DMS53 treated with DMSO at 0.1 percent for 48 hours (cell line): ENCODE data around the gene PLXNA3.

ENCODE experiments used
- DNase-seq: peaks from one replicate; lab custom pipeline; 2025; ENCODE audit not compliant: unreplicated experiment; lab: John Stamatoyannopoulos, UW

The PLXNA3 gene

GRCh38 chrX:154477891-154478477 lies 19.9 kb downstream of the PLXNA3 start:
- no peak for DNase-seq

- peak; percentile 85 for DNase-seq
Measured at GRCh38 chrX:154478728-154479622, 20.9 kb downstream of the PLXNA3 start, which contains the start of gene LAGE3. Gene LAGE3 (minus strand): TSS chrX:154479281. CDS start chrX:154478915, 366 bp downstream.

GRCh38 chrX:154481195-154481594 lies 23.1 kb downstream of the PLXNA3 start:
- no peak for DNase-seq

DNA sequence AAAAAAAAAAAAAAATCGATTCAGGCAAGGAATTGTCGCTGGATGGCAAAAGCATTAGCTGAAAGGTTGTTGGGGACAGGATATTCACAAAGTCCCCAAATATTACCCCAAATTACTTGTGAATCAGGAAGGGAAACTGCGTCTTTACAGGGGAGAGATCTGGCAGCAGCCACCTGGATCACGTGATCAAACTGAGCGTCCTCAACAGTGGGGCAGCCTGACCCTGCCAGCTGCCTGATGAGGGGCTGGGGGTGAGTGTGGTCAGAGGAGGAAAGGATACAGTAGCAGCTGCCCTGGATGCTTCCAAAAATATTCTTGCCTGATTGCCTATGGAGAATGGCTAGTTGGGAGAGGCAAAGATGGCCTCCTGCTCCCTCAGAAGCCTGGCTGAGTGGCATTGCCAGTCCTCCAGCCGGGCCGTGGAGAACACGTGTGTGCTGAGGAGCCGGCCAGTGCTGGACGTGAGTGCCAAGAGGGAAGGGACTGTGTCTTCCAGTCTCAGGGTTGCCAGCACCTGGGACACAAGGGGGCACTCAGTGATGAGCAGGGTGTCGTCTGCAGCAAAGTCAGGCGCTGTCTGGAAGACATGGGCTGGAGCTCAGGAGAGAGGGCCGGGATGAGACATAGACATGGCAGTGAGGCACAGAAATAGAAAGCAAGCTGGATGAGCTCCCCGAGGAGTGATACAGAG lies 24.0 kb downstream of the PLXNA3 start:
- DNase-seq, result no peak

DNA sequence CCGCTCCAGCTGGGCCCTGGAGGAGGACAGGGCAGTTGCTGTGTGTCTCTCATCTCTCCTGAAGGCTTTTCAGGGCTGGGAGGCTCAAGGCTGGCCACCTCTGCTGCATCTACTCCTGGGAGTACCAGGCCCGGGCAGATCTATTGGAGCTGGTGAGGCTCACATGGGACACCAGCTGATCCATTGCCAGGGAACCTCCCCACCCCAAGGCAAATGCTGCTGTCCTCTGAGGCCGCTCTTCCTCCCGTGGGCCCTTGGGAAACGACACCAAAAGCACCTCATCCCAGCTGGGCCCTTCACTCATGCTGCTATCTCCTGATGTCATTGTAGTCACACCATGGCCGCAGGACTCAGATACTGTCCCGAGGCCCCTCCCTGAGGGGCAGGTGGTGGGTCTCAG lies 24.7 kb downstream of the PLXNA3 start:
- no peak for DNase-seq

GRCh38 chrX:154483325-154483724 lies 25.2 kb downstream of the PLXNA3 start:
- no peak for DNase-seq

- no peak for DNase-seq
Measured at GRCh38 chrX:154484255-154485149, 26.4 kb downstream of the PLXNA3 start.

DNA sequence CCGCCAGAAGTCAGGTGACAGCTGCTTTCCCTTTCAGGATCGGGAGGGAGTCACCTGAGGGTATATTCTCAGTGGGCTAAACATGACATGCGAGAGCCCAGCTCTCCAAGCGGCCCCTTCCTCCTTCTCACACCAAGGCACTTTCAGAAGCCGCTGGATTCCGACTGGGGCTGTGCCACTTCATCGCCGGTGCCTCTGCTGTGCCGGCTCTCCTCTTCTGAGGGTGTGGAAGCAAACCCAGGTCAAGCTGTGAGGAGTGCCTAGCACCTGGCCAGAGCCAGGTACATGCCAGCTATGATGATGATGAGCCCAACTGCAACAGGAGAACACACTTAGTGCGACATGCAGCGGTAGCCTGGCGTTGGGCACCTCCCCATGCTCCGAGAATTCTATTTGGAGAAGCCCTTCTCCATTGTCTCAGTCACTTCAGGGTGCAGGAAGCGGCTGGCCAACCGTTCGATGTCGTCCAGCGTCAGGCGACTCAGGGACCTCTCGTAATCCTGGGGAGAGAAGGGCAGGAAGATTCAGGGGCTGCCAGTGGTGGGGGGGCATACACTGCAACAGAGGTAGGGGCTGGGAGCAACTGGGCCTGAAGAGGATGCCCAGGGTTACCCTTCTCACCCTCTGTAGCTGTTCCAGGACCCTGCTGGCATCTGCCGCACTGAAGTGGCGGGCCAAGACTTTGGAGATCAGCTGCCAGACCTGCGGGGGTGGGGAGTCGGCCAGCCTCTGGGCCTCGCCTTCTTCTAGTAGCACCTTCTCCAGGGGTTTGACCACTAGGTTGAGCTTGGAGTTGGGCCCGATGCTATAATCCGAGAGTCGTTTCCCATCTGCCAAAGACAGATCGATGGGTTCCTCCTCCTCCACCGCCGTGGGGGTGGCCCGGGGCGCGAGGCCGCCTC lies 27.3 kb downstream of the PLXNA3 start:
- DNase-seq, result no peak

DNA sequence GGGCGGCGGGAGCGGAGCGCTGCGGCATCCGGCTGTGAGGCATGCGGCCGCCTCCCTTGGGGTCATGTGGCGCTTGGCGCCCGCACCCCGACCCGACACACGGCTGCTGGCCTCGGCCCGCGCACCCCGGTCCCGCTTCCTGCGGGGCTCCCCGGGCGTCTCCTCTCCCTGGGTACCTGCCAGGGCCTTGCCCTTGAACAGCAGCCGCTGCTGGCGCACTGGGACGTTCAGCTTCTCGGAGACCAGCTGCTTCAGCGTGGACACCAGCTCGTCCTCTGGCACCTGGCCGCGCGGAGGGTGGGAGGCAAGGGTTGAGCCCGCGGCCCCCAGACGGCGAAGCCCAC lies 27.9 kb downstream of the PLXNA3 start:
- no peak for DNase-seq

GRCh38 chrX:154486396-154487207 lies 28.5 kb downstream of the PLXNA3 start, which contains the start of gene UBL4A:
Gene UBL4A (minus strand): TSS chrX:154486615. CDS start chrX:154486584, 31 bp downstream.
- peak; percentile 16 for DNase-seq

DNA sequence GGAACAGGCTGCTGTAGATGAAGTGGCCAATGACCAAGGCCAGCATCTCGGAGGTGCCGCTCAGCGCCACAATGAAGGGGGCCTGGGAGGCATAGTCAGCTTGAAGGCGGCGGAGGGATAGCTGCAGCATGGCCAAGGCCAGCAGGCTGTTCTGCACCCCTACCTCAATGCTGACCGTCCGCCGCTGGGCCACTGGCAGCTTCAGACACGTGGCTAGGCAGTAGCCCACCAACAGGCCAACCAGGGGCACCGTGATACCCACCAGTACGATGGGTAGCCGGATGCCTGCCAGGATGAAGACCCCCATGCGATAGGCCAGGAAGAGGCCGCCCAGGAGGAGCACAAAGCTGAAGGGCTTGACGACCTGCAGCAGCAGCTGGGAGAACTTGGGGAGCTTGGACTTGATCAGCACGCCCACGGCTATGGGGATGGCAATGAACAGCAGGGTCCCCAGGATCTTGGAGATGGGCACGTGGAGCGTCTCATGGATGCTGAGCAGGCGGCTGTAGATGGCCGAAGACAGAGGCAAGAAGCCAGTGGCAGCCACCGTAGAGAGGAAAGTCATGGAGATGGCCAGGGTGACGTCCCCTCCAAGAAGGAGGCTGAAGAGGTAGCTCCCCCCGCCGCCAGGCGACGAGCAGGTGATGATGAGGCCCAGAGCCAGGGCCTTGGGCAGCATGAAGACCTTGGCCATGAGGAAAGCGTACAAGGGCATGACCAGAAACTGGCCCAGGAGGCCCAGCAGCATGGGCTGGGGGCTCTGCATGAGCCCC lies 29.6 kb downstream of the PLXNA3 start:
- DNase-seq, result no peak

DNA sequence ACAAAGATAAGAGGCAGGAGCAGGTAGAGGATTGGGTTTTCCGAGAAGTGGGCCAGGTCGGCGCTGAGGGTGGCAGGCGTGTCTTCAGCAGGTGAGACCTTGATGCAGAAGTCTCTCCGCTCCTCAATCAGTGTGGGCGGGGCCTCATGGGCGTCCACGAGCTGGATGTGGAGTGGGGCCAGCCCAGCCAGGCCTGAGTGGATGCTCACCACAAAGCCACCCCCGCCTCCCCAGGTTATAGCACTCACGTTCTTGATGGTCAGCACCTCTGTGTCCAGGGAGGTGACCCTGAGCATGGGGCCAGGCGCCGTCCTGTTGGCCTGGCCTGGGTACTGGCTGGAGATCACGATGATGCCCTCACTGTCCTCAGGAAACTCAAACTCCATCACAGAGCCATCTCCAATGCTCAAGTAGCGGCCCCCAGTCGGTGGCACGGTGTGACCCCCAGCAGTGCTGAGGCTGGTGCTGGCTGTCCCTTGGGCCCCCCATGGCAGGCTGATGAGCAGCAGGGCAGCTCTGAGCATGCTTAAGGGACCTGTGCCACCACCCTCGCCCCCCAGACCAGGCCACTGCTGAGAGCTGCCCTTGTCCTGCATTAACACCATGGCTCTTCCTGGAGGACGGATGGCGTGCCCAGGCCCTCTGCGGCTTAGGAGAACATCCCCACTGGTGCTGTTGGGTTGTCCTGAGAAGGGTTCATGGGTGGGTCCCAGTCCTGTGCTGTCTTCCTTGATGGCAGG lies 30.4 kb downstream of the PLXNA3 start:
- DNase-seq, result no peak

DNA sequence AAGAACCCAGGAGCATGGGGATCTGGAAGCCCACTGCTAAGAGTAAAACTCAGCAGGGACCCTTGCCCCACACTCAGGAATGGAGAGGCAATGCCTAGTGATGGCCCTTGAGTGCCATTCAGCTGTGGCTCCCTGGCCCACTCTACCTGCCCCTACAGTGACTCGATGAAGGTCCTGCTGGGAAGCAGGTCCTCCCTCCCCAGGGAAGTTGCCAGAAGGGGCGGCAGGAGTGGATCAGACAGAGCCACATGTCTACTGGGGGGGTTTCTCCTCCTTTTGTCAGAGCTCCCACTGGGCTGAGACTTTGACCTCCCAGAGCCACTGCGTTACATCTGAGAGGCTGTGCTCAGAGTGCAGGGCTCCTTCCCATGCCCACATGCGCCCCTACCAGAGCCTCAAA lies 31.1 kb downstream of the PLXNA3 start:
- DNase-seq, result no peak

GRCh38 chrX:154490021-154490413 lies 31.9 kb downstream of the PLXNA3 start:
- no peak for DNase-seq

DNA sequence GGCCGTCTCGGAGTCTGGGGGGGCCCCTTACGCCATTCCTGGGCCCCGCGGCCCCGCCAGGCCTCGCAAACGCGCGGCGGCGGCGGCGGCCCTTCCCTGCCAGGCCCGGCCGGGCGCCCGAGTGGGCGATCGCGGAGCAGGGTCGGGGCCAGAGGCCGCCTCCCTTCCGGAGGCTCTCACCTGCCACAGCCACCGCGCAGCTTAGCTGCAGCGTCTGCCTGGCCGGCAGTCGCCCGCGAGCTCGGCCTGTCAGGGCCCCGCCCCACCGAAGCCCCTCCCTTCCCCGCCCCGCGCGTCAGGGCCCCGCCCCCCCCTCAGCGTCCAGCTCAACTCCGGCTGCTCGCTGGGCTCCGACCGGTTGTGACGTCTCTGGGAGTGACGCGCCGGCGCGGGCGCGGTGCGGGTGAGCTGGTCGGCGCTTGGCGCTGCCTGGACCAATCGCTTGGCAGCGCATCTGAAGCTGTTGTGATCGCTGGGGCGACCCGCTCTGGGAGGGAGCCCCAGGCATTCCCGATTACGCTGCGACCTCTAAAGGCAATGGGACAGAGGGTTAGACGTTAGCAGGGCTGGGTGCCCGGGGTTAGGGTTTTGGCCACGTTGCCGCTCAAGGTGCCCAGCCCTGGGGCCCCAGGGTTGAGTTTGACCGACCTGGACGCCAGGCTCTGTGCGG lies 32.5 kb downstream of the PLXNA3 start, which contains the start of gene SLC10A3:
Gene SLC10A3 (minus strand): TSS at position 216 of the 670 bp plus-strand sequence. CDS start 1,689 bp downstream, outside the sequence.
- DNase-seq, result peak; percentile 65

DNA sequence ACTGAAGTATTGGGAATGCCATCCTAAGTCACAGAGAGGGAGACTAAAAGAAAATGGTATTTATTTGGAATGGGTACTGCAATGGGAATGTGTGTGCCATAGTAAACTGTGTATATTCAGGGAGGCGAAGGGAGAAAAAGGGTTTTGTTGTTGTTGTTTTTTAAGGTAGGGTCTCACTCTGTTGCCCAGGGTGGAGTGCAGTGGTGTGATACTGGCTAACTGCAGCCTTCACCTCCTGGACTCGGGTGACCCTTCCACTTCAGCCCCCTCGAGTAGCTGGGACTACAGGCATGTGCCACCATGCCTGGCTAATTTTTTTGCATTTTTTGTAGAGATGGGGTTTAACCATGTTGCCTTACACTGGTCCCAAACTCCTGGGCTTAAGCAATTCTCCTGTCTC lies 36.6 kb downstream of the PLXNA3 start:
- no peak for DNase-seq

GRCh38 chrX:154495472-154495922 lies 37.4 kb downstream of the PLXNA3 start:
- no peak for DNase-seq
